GM21529 (cell line): ENCODE data around the gene DDX1.
"Not testable (repeated sequence)": the region's sequence is repeated elsewhere in the genome, so short reads cannot be mapped to it uniquely, and the experiment has no call there.

ENCODE experiments used
- ATAC-seq: cut with Tn5 transposase; IDR thresholded peaks from one replicate; pipeline ENCODE4 v1.9.1; 2021; ENCODE audit not compliant: unreplicated experiment

The DDX1 gene

GRCh38 chr2:15594291-15595256, 2.9 kb downstream of the DDX1 start:
- no peak for ATAC-seq

- no peak for ATAC-seq
Observed at GRCh38 chr2:15595342-15595905, 3.8 kb downstream of the DDX1 start.

GRCh38 chr2:15595936-15596335, 4.3 kb downstream of the DDX1 start:
- ATAC-seq = no peak

DNA sequence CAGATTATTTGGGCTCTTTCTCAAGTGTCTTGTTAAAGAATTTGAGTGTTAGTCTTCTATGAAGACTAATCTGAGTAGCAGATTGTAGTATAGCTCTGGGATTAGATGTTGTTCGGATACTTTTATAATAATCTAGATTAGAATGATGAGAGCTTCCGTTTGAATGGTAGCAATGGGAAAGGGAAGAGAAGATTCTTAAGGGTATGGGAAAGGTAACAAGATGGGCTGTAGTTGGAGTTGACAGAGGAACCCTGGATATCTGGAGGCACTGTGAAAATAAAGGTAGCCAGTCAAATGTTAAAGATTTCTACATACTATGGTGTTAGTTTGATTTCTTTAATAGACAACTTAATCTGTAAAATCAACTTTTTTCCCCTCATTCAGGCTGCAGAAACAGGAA, 4.7 kb downstream of the DDX1 start:
- ATAC-seq = no peak

DNA sequence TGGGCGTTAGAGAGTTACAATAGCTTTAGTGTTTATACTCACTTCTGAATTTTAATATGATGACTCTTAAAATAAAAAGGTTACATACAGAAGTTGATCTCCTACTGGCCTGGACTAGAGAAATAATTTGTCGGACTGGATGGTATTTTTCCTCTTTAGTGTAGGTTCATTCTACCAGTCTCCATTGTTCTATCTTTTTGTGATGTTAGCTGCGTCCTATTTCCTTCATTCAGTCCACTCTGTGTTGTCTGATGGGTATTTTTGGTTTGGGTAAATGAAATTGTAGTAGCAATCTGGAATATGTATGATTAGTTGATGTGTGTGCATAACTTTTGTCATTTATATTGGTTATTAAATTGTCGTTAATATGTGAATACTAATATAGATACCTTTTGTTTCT, 5.3 kb downstream of the DDX1 start:
- no peak for ATAC-seq

- no peak for ATAC-seq
Observed at GRCh38 chr2:15599994-15600393, 8.3 kb downstream of the DDX1 start.

- no peak for ATAC-seq
Observed at GRCh38 chr2:15601681-15602080, 10.0 kb downstream of the DDX1 start.

GRCh38 chr2:15602393-15602792, 10.7 kb downstream of the DDX1 start:
- ATAC-seq = no peak

DNA sequence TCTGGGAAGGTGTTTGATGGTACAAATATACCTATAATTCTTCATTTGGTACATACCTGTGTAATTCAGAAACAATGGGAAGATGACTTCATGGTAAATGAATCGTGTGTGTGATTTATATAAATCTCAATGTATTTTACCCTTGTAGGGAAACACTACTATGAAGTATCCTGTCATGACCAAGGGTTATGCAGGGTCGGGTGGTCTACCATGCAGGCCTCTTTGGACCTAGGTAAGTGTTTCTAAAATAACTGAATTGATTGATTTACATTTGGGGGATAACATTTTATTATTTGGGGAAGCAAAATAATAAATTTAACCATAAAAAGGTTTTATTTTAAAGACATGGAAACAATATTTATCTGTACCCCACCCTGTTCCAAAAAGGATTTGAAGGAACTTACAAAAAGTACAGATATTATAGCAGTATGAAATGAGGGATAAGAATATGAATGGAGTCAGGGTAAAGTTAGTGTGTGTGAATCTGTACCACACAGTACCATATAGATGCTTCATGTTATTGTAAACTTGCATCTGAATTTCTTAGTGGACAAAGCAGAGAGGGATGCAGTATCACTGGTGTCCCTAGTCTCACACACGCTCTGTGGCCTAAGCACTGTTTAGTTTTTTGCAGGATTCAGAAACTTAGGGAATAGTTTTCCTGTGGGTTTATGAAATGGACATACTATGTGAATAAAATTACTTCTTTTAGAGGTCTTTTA, 11.5 kb downstream of the DDX1 start:
- ATAC-seq = no peak

GRCh38 chr2:15603948-15604347, 12.3 kb downstream of the DDX1 start:
- no peak for ATAC-seq

DNA sequence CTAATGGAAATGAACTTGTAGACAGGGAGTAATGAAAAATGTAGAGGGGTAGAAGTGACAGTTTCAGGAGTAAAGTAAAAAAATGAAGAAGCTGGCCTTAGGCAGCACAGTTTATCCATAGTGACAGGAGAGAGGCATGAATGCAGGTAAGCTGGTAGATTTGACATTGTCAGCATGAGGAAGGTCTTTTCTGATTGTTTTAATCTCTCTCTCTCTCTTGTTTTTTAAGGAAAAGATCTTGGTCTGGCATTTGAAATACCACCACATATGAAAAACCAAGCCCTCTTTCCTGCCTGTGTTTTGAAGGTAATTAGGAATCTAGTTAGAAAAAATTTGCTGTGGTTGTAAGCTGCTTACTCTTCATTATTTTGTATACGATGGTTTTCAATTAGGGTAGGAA, 14.1 kb downstream of the DDX1 start:
- ATAC-seq = no peak

GRCh38 chr2:15606481-15607441, 15.1 kb downstream of the DDX1 start:
- ATAC-seq = no peak

GRCh38 chr2:15607709-15608391, 16.2 kb downstream of the DDX1 start:
- ATAC-seq = no peak

DNA sequence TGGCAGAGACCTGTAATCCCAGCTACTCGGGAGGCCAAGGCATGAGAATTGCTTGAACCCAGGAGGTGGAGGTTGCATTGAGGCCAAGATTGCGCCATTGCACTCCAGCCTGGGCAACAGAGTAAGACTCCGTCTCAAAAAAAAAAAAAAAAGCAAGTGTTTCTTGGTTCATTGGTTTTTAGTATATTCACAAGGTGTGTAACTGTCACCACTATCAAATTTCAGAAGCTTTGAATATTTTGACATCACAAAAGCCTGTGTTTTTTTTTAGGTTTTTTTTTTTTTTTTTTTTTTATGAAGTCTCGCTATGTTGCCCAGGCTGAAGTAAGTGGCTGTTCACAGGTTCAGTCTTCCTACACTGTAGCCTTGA, 16.7 kb downstream of the DDX1 start:
- no peak for ATAC-seq

DNA sequence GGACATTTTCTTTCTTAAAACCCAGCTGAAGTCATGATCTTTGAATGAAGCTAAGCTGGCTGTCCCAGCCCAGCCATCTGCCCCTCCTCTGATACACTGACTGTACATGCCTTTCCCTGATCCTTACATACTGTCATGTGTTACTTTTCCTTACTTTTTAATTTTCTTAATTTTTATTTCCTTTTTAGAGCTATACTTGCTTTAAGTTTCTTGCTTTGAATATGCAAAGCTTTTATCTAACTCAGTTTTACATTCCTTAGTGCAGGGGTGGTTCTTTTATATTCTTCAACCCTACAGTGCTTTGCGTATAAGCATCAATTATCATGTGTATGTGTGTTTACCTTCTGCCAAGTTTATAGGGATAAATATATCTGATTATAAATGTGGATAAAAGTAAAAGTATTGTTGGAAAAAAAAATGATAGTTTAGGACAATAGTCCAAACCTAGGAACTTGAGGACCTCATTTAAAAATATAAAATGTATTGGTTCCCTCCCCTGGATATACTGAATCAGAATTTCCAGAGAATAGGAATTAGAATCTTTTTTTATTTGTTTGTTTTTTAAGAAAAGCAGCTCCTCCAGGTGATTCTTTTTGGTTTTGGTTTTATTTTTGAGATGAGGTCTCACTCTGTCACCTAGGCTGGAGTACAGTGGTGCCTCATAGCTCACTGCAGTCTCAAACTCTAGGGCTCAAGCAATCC, 17.8 kb downstream of the DDX1 start:
- no peak for ATAC-seq

DNA sequence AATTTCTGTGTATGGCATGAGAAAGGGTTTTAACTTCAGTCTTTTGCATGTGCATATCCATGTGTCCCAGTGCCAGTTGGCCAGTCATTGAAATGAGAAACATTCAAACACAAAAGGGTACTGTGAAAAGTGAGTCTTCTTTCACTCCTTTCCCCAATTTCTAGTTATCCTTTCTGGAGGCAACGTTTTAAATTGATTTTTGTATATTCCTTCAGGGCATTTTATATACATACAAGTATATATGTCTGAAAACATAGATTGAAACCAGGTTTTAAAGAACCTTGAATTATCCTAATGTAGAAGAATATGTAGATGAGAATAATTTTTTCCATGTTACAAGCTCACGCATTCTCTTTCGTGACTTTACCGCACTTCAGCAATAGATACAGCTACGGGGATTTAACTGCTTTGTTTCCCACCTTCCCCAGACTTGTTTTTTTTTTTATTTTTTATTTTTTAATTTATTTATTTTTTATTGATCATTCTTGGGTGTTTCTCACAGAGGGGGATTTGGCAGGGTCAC, 18.8 kb downstream of the DDX1 start:
- ATAC-seq = no peak

- not testable (repeated sequence) for ATAC-seq
Observed at GRCh38 chr2:15612101-15612500, 20.4 kb downstream of the DDX1 start.

GRCh38 chr2:15613736-15614429, 22.2 kb downstream of the DDX1 start:
- ATAC-seq = no peak
